Upper lobe of left lung (tissue), 4 donors: Measurements from ENCODE around the gene TRIM71.

ENCODE experiments used
- EP300 ChIP-seq, 4 donors: sonication (generic); formaldehyde crosslinking; IDR thresholded peaks; one replicate each; pipeline ENCODE4 v1.5.1; 2017; ENCODE audit warnings: antibody characterized with exemption in 4 of 4, control low read depth in 2 of 4
- POLR2A ChIP-seq, 4 donors: fragments of 450-650 bp; IDR thresholded peaks; one replicate each; pipeline ENCODE4 v1.5.1; 2016 to 2017; ENCODE audit warnings: antibody characterized with exemption in 4 of 4, mild to moderate bottlenecking in 2 of 4
- POLR2AphosphoS5 ChIP-seq, 2 donors: sonication (generic); formaldehyde crosslinking; IDR thresholded peaks; one replicate each; pipeline ENCODE4 v1.5.1; 2017; ENCODE audit warnings: antibody characterized with exemption in 2 of 2
- TF ChIP-seq, protein P1 (sequence below), 6 experiments: fragments of 450-650 bp in 4 of 6; fragments of 200-600 bp in 2 of 6; sonication (generic) in 2 of 6; IDR thresholded peaks; one replicate each; pipeline ENCODE4 v1.5.1; 2016 to 2019; ENCODE audit warnings: antibody characterized with exemption in 6 of 6

DNA sequence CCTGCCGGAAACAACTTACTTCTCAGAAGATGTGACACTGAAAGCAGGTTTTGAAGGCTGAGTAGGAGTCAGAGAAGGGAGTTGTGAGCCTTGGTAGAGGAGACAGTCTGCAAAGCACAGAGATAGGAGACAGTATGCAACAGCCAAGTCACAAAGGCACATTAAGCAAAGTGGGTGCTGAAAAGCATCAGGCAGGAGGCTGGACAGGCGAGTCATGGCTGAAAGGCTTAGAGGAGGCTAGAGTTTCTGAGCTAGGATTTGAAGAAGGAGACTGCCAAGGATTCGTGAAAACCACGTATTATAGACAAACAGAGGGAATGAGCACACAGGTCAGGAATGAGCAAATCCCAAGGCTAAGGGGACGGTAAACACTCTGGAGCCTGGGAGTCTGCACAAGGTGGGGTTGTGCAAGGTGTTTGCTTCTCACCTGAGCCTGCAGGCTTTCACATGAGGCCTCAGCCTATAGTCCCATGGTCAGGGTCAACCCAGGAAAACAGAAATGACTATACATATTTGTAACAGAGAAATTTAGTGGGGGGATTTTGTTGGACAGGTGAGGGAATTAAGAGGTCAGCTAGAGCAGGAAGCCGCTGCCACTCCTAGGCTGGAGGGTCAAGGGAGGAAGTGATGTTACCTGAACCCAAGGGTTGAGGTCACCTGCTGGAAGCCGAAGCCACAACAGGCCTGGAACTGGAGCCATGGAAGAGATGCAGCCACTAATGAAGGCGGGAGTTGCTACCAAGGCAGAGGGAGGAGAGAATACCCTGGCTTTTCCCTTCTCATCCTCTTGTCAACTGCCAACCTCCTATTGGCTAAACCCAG lies 23.1 kb upstream of the TRIM71 start:
- TF ChIP-seq POLR2AphosphoS5 (IDR thresholded peaks at IDR 0.05): peak in 1 of 2 donors; percentile 15
- TF ChIP-seq, protein P1, sequence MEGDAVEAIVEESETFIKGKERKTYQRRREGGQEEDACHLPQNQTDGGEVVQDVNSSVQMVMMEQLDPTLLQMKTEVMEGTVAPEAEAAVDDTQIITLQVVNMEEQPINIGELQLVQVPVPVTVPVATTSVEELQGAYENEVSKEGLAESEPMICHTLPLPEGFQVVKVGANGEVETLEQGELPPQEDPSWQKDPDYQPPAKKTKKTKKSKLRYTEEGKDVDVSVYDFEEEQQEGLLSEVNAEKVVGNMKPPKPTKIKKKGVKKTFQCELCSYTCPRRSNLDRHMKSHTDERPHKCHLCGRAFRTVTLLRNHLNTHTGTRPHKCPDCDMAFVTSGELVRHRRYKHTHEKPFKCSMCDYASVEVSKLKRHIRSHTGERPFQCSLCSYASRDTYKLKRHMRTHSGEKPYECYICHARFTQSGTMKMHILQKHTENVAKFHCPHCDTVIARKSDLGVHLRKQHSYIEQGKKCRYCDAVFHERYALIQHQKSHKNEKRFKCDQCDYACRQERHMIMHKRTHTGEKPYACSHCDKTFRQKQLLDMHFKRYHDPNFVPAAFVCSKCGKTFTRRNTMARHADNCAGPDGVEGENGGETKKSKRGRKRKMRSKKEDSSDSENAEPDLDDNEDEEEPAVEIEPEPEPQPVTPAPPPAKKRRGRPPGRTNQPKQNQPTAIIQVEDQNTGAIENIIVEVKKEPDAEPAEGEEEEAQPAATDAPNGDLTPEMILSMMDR (IDR thresholded peaks at IDR 0.05): no peak
- no peak for TF ChIP-seq POLR2A (IDR thresholded peaks at IDR 0.05)
- TF ChIP-seq EP300 (IDR thresholded peaks at IDR 0.05): peak in 1 of 4 donors; percentile 85
